GM21423 (cell line): Measurements from ENCODE around the gene LPIN2.
"Not testable (repeated sequence)": the region's sequence is repeated elsewhere in the genome, so short reads cannot be mapped to it uniquely, and the experiment has no call there.

Experiments used
- ATAC-seq: cut with Tn5 transposase; IDR thresholded peaks from one replicate; pipeline ENCODE4 v1.9.1; 2021; ENCODE audit warnings: mild to moderate bottlenecking, moderate library complexity; ENCODE audit not compliant: unreplicated experiment

The LPIN2 gene, protein sequence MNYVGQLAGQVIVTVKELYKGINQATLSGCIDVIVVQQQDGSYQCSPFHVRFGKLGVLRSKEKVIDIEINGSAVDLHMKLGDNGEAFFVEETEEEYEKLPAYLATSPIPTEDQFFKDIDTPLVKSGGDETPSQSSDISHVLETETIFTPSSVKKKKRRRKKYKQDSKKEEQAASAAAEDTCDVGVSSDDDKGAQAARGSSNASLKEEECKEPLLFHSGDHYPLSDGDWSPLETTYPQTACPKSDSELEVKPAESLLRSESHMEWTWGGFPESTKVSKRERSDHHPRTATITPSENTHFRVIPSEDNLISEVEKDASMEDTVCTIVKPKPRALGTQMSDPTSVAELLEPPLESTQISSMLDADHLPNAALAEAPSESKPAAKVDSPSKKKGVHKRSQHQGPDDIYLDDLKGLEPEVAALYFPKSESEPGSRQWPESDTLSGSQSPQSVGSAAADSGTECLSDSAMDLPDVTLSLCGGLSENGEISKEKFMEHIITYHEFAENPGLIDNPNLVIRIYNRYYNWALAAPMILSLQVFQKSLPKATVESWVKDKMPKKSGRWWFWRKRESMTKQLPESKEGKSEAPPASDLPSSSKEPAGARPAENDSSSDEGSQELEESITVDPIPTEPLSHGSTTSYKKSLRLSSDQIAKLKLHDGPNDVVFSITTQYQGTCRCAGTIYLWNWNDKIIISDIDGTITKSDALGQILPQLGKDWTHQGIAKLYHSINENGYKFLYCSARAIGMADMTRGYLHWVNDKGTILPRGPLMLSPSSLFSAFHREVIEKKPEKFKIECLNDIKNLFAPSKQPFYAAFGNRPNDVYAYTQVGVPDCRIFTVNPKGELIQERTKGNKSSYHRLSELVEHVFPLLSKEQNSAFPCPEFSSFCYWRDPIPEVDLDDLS

DNA sequence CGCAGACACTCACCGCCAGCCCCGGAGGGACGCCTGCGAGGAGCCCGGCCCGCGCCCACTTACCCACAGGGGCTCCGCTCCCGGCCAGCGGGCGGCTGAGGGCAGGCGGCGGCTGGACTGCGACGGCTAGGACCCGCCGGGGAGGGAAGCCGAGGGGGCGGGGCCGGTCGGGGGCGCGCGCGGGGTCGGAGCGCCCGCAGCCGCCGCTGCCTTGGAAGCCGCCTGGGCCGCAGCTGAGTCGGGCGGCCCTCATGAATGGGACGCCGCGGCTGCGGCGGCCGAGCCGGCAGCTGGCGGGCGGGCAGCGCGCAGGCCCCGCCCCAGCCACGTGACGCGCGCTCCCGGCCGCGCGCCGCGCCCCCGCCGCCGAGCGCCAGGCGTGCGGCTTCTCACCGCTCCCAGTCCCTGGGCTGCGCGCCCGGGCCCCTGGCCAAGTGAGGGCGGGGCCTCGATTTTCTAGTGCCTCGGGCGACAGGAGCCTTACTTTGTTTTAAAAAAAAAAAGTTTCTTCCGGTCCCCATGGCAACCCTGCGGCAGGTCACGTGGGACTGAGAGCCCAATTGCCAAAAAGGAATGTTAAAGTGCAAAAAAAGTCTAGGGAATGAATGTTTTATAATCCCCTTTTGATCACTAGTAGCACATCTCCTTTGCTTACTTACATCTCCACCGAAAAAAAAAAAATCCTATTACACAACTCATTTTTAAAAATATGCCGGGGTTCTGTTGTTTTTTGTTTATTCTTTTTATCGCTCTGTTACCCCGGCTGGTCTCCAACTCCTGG is at the start of gene LPIN2:
TSS of gene LPIN2 (minus strand) at position 121 of the 781 bp plus-strand sequence. CDS start 52,304 bp downstream, outside the sequence.
- ATAC-seq, result peak; percentile 88

DNA sequence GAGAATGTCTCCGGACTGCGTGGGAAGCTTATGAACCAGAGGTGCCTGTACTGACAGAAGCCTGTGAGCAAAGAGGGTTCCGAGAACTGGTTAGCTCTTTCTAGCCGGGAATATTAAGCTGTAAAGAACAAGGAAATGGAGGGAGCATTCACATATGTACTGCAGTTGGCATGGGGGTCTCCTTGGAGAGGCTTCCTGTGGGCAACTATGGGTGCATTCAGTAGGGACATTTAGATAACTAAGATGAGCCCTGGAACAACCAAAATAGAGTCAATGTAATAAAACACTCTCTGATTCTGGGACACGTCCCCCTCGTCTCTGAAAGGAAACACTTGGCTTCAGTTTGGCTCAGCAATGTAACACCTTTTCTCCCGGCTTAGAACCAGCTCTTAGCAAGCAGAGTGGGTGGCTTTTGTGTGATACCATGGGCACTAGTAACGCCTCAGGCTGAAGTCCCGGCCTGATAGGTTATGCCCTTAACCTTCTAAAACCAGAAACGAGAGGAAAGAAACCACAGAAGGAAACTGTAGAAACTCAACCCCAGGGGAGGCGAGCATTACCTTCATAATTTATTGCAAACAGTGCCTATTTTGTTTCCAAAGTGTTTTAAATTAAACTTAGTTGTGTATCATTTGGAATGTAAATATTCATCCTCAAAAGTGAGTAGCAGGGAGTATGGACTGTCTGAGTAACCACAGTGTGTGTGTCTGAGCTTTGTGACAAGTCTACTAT is 48.8 kb upstream of the LPIN2 start:
- ATAC-seq, result peak; percentile 34

DNA sequence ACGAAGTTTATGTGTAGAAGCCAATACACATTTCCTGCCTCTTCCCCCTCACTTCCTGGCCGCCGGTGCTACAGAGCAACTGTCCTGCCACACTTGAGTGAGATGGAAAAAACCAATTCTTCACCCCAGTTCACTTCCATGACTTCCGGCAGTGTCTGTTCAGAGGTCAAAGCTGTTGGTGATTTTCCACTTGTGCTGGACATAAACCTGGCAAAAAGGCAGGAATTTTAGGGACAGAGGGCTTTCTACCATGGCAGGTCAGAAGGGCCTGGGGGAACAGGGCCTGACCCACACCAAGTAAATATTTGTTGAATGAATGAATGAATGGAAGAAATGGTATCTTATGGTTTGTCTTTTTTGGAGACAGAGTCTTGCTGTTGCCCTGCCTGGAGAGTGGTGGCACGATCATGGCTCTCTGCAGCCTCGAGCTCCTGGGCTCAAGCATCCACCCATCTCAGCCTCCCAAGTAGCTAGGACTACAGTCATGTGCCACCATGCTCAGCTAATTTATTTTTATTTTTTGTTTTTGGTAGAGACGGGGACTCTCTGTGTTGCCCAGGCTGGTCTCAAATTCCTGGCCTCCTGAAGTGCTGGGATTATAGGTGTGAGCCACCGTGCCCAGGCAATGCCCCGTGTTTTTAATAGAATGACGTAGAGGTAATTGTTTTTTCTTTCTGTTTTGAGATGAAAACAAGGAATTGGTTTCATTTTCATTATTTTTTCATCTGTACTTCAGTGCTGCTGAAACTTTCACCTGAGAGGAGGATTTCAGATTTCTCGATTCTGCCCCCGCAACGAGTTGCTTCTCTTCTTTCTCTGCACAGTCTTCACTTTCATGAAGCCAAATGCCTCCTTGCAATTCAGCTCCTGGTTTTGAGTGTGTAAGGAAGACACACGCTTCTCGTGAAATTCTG is 48.0 kb upstream of the LPIN2 start:
- ATAC-seq, result no peak

DNA sequence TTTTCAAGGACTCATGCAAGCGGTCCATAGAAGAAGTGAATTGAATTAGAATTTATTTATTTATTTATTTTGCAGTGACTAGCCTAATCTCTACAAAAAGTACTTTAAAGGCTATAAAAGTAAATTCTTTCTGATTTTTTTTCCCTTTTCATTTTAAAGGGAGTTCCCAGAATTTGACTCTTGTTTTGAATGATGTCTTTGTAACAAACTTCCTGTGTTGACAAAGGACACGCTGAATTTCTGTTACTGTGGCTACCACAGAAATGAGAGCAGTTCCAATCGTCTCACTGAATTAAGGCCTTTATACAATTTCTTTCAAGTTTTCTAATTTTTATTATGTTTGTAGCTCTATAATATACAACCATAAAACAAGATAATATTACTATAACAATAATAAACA is 46.3 kb upstream of the LPIN2 start:
- ATAC-seq, result no peak

DNA sequence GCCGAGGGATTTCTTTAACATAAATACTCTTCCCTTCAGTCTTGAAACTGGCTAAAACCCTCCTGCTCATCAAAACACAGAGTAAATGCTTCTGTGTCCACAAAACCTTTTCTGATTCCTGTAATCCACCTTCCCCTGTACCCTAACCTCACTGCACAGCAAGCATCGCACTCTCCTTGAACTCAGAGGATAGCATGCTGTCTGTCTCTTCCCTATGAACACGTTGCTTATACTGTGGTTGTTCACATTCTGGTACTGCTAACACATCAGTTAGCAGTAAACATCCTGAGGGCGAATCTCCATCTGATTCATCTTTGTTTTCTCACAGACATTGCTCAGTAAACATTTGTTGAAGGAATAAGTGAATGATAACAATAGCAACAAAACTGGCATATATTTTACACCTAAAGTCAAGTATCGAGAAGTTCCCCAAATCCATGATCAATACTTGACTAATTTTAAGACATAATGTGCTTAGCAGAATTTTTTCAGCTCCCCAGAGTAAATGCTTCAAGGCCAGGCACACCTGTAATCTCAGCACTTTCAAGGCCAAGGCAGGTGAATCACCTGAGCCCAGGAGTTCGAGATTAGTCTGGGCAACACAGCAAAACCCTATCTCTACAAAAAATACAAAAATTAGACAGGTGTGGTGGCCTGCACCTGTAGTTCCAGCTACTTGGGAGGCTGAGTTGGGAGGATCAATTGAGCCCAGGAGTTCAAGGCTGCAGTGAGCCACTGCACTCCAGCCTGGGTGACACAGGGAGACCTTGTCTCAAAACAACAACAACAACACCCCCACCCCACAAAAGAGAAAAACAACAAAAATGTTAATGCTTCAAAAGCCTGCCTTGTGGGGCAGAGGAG is 45.6 kb upstream of the LPIN2 start:
- ATAC-seq, result no peak

DNA sequence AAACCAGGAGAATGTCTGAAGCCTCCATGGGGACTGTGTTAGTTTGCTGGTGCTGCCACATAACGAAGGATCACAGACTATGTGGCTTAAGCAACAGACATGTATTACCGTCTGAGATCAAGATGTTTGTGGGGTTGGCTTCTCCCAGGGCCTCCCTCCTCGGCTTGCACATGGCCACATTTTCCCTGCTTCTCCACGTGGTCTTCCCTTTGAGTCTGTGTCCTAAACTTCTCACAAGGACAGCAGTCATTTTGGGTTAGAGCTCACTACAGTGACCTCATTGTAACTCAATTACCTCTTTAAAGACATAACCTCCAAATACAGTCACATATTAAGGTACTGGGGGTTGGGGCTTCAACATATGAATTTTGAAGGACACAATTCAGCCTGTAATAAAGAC is 44.6 kb upstream of the LPIN2 start:
- ATAC-seq, result no peak

DNA sequence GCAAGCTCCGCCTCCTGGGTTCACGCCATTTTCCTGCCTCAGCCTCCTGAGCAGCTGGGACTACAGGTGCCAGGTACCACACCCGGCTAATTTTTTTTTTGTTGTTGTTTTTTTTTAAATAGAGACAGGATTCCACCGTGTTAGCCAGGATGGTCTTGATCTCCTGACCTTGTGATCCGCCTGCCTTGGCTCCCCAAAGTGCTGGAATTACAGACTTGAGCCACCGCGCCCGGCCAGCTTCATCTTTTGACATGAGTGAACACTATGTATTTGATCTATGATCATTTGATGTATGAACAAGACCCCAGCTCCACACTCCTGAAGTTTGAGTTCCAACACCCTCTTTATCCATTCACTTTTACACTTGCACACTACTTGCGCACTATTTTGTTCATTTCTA is 43.4 kb upstream of the LPIN2 start:
- no peak for ATAC-seq

DNA sequence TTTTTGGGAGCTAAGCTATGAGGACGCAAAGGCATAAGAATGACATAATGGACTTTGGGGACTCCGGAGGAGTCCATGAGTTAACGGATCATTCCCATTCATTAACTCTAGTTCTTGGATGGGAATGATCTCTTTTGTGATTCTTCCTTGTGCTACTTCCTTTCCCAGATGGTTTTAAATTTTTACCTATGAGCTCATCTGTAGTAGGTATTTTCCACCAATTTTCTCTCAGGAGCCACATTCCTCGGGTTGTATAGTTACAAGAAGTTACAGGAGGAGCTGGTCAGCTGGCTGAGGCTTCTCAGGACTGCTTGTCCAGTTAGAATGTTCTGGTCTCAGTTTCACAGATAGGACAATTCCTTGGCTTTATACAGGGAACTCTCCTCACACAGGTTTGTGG is 42.9 kb upstream of the LPIN2 start:
- ATAC-seq, result no peak

DNA sequence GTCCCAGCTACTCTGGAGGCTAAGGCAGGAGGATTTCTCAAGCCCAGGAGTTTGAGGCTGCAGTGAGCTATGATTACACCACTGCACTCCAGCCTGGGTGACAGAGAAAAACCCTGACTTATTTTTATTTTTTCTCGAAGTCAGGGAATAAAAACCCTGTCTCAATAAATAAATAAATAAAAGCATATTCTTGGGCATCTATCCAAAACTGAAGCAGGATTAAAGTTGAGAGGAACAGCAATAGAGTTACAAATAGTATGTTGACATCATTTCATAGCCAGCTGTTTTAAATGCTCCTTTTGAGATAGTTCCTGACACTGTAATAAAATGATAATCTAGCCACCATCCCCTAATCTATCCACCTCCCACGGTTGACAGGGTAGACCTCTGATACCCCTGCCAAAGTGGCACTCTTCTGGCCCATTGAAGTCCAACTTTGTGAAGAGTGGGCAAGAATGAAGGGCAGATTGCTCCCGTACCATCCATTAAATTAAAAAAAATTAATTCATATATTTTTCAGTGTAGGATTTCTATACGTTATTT is 42.3 kb upstream of the LPIN2 start:
- no peak for ATAC-seq

DNA sequence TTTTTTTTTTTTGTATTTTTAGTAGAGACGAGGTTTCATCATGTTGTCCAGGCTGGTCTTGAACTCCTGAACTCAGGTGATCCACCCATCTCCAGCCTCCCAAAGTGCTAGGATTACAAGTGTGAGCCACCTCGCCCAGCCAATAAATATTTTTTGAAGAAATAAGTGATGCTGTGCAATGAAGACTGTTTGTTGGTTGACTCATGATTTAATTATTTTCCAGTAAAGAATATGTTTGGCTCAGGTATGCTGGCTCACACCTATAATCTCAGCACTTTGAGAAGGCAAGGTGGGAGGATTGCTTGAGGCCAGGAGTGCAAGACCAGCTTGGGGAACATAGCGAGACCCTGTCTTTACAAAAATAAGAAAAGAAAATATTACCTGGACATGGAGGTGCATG is 41.8 kb upstream of the LPIN2 start:
- no peak for ATAC-seq

DNA sequence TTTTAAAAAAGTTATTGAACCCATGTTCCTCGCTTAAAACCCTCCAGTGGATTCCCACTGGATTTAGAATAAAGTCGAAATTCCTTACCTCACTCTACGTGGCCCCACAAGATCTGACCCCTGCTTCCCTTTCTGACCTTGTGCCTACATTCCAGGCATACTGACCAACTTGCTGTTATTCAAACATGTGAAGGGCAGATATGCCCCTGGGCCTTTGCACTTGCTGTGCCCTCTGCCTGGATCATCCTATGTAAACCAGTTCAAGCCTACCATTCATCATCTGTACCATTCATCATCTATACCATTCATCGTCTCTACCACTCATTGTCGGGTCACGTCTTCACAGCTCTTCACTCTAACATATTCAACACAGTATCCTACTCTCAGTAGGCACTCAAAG is 41.3 kb upstream of the LPIN2 start:
- ATAC-seq, result no peak

DNA sequence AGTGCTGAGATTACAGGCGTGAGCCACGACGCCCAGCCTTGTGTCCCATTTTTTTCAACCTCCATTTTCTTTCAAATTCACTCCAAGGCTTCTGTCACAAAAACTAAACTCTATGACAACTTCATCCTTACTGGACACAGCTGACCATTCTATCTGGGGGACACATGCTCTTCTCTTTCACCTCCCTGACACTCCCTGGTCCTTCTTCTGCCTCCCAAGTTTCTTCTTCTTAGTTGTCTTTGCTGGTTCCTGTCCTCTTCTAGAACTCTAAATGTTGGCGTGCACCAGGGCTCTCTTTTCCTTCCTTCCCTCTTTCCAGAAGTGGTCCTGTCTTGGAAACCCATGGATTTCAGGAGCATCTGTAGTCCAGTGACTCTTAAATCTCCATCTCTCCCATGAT is 40.1 kb upstream of the LPIN2 start:
- no peak for ATAC-seq

DNA sequence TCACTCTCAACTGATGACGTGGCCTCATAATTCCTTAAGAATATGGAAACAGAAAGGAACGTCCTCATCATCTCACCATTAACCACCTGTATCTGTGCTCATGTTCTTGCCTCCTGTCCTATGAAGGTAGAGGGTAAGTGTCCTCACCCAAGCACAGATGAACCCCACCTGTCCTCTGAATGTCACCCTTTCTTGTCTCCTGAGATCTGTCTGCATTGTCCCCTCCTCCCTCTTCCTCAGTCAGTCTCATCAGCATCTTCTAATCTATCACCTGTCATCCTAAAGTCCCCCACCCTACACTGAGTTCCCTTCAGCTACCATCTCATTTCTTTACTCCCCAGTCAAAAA is 39.4 kb upstream of the LPIN2 start:
- no peak for ATAC-seq

DNA sequence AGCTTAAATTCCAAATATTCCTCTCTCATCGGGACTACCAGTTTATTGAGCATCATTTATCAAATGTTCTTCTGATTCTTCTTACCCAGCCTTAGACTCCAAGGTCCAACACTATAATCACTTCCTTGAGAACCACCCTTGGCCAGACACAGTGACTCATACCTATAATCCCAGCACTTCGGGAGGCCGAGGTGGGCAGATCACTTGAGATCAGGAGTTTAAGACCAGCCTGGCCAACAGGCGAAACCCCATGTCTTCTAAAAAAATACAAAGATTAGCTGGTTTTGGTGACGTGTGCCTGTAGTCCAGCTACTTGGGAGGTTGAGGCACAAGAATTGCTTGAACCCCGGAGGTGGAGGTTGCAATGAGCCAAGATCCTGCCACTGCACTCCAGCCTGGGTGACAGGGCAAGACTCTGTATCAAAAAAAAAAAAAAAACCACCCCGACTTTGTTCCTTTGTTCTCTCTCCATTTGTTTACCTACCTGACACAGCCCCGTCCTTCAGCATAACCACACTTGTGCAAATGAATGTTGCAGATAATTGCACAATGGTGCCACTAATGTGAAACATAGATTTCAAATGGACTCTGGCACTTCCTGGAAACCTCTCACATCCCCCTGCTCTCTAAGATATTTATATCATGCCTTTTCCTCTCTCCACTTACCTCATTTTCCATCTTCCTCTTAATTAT is 38.9 kb upstream of the LPIN2 start:
- ATAC-seq, result no peak

DNA sequence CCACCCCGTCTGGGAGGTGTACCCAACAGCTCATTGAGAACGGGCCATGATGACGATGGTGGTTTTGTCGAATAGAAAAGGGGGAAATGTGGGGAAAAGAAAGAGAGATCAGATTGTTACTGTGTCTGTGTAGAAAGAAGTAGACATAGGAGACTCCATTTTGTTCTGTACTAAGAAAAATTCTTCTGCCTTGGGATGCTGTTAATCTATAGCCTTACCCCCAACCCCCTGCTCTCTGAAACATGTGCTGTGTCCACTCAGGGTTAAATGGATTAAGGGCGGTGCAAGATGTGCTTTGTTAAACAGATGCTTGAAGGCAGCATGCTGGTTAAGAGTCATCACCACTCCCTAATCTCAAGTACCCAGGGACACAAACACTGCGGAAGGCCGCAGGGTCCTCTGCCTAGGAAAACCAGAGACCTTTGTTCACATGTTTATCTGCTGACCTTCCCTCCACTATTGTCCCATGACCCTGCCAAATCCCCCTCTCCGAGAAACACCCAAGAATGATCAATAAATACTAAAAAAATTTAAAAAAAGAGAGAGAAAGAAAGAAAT is 37.0 kb upstream of the LPIN2 start:
- not testable (repeated sequence) for ATAC-seq

DNA sequence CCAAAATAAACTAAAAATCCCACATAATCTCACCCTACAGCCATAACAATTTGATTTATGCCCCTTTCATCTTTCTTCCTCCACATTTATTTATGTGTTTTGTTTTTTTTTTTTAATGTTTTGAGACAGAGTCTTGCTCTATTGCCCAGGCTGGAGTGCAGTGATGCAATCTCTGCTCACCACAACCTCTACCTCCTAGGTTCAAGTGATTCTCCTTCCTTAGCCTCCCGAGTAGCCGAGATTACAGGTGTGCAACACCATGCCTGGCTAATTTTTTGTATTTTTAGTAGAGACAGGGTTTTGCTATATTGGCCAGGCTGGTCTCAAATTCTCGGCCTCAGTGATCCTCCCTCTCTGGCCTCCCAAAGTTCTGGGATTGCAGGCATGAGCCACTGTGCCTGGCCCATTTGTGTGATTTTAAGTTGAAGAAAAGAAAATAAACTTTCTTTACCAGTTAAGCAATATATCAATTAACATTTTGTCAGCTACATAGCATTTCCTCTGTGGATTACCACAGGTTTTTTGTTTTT is 35.9 kb upstream of the LPIN2 start:
- no peak for ATAC-seq

DNA sequence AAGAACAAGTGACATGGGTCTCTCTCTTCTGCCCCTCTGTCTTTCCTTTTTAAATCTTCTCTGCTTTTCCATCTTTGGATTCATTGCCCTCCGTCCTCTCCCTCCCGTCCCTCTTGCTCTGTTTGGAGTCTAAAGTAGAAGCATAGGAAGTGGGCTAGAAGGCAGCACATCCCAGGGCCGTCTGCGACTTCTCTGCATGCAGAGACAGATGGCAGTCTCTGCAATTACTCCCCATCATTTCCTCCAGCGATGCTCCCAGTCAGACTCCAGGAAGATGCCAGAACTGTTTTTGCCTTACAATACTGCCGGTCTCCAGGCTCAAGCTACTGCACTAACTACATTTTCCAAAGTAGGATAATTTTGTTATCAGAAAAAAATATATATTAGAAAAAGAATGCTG is 35.2 kb upstream of the LPIN2 start:
- ATAC-seq, result no peak
